GM13976 (cell line): Measurements from ENCODE around the gene RAB10.

Source experiments
- DNase-seq: peaks from one replicate; pipeline ENCODE4 v3.0.0; 2012; ENCODE audit warnings: low spot score
- CTCF ChIP-seq: IDR thresholded peaks from 2 replicates; pipeline ENCODE4 v1.5.1; 2012; ENCODE audit warnings: borderline replicate concordance, mild to moderate bottlenecking; ENCODE audit not compliant: insufficient read depth; ENCODE audit errors: extremely low read depth, missing control alignments, control extremely low read depth
- in situ Hi-C: fragments of 300-500 bp; cut with MboI; formaldehyde crosslinking; loops from one replicate; pipeline ENCODE4 v1.12.0; 2022; ENCODE audit warnings: low sequenced_read_pairs, mixed read lengths, inconsistent platforms; ENCODE audit not compliant: unreplicated experiment

The RAB10 gene

GRCh38 chr2:26170795-26171194 lies 136.9 kb downstream of the RAB10 start:
- no peak for TF ChIP-seq CTCF
- in situ Hi-C loops, result no loop called here
- DNase-seq, result no peak

GRCh38 chr2:26172189-26172870 lies 138.4 kb downstream of the RAB10 start:
- no peak for TF ChIP-seq CTCF
- in situ Hi-C loops, result no loop called here
- no peak for DNase-seq

DNA sequence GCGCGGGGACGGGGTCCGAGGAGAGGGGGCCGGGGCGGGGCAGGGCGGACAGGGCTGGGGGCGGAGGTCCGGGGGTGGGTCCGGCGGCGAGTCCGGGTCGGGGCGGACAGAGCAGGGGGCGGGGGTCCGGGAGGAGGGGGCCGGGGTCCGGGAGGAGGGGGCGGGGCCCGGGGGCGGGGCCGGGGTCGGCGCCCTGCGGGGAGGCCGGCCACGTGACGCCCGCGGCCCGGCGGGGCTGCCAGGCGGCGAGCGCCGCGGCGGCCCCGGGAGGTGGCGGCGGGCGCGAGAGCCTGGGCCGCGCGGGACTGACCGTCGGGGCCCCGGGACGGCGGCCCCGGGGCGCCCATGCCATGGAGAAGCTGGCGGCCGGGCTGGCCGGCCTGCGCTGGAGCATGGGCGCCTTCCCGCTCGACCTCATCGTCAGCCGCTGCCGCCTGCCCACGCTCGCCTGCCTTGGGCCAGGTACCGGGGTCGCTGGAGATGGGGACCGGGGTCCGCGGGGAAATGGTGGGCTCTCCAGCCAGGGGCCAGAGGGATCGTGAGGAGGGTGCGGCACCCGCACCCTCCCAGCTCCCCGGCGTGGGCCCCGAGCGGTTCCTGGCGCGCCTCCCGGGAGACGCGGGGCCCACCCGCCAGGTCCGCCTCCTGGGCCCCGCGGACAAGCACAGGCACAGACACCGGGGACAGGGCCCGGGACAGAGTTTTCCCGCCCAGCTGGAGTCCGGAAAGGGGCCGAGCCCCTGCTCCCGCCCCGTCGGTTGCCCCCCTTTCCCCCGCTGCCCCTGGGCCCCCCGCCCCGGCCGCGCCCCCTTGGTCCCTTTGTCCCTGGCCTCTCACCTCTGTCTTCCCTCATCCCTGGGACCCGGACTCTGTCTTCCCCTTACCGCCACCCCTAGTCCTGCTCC lies 139.2 kb downstream of the RAB10 start, which contains the start of gene GAREM2:
Gene GAREM2 (plus strand): TSS at position 218 of the 905 bp plus-strand sequence. CDS start 133 bp downstream, at position 351.
- no peak for DNase-seq
- in situ Hi-C loops, result no loop called here
- no peak for TF ChIP-seq CTCF

DNA sequence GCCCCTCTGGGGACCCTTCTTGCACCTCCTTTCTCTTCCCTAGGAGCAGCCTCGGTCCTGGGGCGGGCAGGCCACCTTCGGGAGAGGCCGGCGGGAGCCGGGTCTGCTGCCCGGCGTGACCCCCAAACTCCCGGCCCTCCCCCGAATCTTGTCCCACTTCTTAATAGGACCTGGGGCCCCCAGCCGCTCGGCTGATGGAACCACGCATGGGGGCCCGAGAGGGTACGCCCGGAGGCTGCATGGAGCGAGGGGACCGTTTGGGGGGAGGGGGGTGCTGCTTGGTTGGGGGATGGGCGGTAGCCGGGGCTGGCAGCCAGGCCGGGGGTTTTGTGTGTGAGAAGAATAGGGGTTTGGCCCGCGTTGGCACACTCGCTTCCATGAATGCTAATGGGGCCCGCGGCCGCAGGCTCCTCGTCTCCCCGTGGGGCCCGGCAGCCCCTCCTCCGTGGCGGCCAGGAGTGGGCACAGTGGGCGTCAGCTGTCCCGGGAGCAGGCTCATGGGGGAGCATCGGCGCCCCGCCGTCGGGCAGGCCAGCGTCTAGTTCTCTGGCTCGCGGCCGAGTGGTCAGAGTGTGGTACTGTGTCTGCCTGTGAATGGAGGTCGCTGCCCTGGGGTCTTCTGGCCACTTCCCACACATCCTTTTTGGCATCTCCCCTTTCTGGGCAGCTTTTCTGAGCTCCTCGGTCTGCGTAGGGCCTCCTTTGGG lies 140.0 kb downstream of the RAB10 start:
- DNase-seq, result no peak
- in situ Hi-C loops, result no loop called here
- TF ChIP-seq CTCF, result no peak

- DNase-seq, result no peak
- in situ Hi-C loops, result no loop called here
- TF ChIP-seq CTCF, result no peak
These were observed 141.0 kb downstream of the RAB10 start for GRCh38 chr2:26174691-26175465.
